SK-N-SH treated with all-trans-retinoic acid at 6 μM for 48 hours (cell line): ENCODE results near the gene TAF1C.

Experiments used
- OSR1 ChIP-seq: fragments of 250-450 bp; sonication (Bioruptor Pico); IDR thresholded peaks from 2 replicates; pipeline ENCODE4 v1.8.0; 2022; ENCODE audit warnings: moderate library complexity, mild to moderate bottlenecking, inconsistent platforms
- ZNF8 ChIP-seq: fragments of 450-650 bp; formaldehyde crosslinking; IDR thresholded peaks from 2 replicates; pipeline ENCODE4 v1.5.0; 2020; ENCODE audit warnings: mild to moderate bottlenecking, moderate library complexity
- TF ChIP-seq, protein P1 (sequence below): fragments of 250-450 bp; sonication (Bioruptor Pico); IDR thresholded peaks from 2 replicates; pipeline ENCODE4 v1.5.0; 2020; ENCODE audit warnings: mild to moderate bottlenecking, moderate library complexity
- TF ChIP-seq, protein P2 (sequence below): fragments of 250-450 bp; sonication (Bioruptor Pico); IDR thresholded peaks from 2 replicates; pipeline ENCODE4 v1.8.0; 2021; ENCODE audit warnings: low read depth, mild to moderate bottlenecking, moderate library complexity, borderline replicate concordance

DNA sequence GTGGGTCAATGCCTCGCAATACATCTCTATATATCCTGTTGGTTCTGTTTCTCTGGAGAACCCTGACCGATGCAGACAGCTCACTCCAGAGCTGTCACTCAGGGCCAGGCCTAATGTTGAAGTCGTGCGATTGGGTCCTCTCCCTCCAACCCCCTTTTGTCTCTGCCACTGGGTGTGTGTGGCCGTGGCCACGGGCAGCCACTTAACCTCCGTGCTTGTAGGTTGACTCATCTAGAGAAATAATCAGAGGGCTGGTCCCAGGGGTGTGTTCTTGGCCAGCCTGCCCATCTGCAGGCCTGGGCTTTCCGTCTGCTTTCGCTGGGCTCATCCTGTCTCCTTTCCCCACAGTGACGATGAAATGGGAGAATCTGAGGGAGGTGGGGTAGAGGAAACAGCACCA is 11.5 kb upstream of the TAF1C start:
- no peak for TF ChIP-seq OSR1 (CRISPR knock-in tag)
- TF ChIP-seq ZNF8 (CRISPR knock-in tag): no peak
- TF ChIP-seq, protein P1, sequence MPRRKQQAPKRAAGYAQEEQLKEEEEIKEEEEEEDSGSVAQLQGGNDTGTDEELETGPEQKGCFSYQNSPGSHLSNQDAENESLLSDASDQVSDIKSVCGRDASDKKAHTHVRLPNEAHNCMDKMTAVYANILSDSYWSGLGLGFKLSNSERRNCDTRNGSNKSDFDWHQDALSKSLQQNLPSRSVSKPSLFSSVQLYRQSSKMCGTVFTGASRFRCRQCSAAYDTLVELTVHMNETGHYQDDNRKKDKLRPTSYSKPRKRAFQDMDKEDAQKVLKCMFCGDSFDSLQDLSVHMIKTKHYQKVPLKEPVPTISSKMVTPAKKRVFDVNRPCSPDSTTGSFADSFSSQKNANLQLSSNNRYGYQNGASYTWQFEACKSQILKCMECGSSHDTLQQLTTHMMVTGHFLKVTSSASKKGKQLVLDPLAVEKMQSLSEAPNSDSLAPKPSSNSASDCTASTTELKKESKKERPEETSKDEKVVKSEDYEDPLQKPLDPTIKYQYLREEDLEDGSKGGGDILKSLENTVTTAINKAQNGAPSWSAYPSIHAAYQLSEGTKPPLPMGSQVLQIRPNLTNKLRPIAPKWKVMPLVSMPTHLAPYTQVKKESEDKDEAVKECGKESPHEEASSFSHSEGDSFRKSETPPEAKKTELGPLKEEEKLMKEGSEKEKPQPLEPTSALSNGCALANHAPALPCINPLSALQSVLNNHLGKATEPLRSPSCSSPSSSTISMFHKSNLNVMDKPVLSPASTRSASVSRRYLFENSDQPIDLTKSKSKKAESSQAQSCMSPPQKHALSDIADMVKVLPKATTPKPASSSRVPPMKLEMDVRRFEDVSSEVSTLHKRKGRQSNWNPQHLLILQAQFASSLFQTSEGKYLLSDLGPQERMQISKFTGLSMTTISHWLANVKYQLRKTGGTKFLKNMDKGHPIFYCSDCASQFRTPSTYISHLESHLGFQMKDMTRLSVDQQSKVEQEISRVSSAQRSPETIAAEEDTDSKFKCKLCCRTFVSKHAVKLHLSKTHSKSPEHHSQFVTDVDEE (CRISPR knock-in tag): no peak
- TF ChIP-seq, protein P2, sequence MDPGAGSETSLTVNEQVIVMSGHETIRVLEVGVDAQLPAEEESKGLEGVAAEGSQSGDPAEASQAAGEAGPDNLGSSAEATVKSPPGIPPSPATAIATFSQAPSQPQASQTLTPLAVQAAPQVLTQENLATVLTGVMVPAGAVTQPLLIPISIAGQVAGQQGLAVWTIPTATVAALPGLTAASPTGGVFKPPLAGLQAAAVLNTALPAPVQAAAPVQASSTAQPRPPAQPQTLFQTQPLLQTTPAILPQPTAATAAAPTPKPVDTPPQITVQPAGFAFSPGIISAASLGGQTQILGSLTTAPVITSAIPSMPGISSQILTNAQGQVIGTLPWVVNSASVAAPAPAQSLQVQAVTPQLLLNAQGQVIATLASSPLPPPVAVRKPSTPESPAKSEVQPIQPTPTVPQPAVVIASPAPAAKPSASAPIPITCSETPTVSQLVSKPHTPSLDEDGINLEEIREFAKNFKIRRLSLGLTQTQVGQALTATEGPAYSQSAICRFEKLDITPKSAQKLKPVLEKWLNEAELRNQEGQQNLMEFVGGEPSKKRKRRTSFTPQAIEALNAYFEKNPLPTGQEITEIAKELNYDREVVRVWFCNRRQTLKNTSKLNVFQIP (CRISPR knock-in tag): no peak
